Measurements from ENCODE around the gene KAT2A. TPM values are rescaled to one million over a fixed set of nuclear protein-coding genes. Genes with fewer than 3 reads are reported as not detected.
A peak's percentile ranks its signal among the peaks of the same experiment; 100 is the strongest.

Gene KAT2A
- total RNA-seq, 1 donor from 2014 or later: 10.3 TPM

GRCh38 chr17:42120161-42120769, 902 bp downstream of the KAT2A start:
- H3K27me3 ChIP-seq (ENCODE audit: control insufficient read depth, insufficient read depth, low read length): no peaks in the 10 kb centered on the region
- H3K4me3 ChIP-seq (ENCODE audit: low read depth, low read length): peak overlapping the region; percentile 73
- DNase-seq (ENCODE audit: low read depth): no peak
- H3K36me3 ChIP-seq (ENCODE audit: control insufficient read depth, insufficient read depth, low read length): peaks cover 28% of the 10 kb centered on the region
- FAIRE-seq: peak; percentile 43
- no peak for TF ChIP-seq CTCF (IDR thresholded peaks at IDR 0.05; ENCODE audit: insufficient read depth, low read length, severe bottlenecking)

- H3K36me3 ChIP-seq (ENCODE audit: control insufficient read depth, insufficient read depth, low read length): peaks cover 27% of the 10 kb centered on the region
- no peak for TF ChIP-seq CTCF (IDR thresholded peaks at IDR 0.05; ENCODE audit: insufficient read depth, low read length, severe bottlenecking)
- FAIRE-seq: no peak
Measured at GRCh38 chr17:42119301-42119700, 1.9 kb downstream of the KAT2A start.

DNA sequence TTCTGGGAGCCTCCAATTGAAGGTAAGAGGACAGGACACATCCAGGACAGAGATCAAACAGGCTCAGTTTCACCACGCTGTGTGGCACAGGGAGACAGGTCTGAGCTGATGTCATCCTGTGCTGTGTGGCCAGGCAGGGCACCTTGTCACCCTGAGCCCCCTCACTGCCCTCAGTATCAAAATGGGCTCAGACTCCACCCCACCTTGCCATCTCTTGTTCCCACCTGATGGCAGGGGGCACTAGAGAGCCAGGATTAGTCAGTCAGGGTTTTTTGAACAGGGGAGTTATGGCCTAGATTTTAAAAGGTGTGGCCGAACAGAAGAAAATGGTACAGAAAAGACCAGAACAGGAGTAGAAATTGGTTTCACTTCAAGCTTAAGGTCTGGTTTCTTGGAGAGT, 2.6 kb downstream of the KAT2A start:
- Histone ChIP-seq H3K27me3 (ENCODE audit: control insufficient read depth, insufficient read depth, low read length) (no peaks in the 10 kb centered on the region), H3K4me3 (ENCODE audit: low read depth, low read length) (no peak overlapping the region), H3K36me3 (ENCODE audit: control insufficient read depth, insufficient read depth, low read length) (peaks cover 28% of the 10 kb centered on the region)
- FAIRE-seq (peak; percentile 95), DNase-seq (ENCODE audit: low read depth) (peak; percentile 37)
- TF ChIP-seq CTCF (IDR thresholded peaks at IDR 0.05; ENCODE audit: insufficient read depth, low read length, severe bottlenecking): peak; percentile 53

More at GRCh38 chr17:42119301-42119700, 1.9 kb downstream of the KAT2A start:
- Histone ChIP-seq H3K4me3 (ENCODE audit: low read depth, low read length) (no peak overlapping the region), H3K27me3 (ENCODE audit: control insufficient read depth, insufficient read depth, low read length) (no peaks in the 10 kb centered on the region)
- no peak for DNase-seq (ENCODE audit: low read depth)

- peaks cover 30% of the 10 kb centered on the region for H3K36me3 ChIP-seq (ENCODE audit: control insufficient read depth, insufficient read depth, low read length)
- H3K27me3 ChIP-seq (ENCODE audit: control insufficient read depth, insufficient read depth, low read length): no peaks in the 10 kb centered on the region
- DNase-seq (ENCODE audit: low read depth): no peak
- no peak for TF ChIP-seq CTCF (IDR thresholded peaks at IDR 0.05; ENCODE audit: insufficient read depth, low read length, severe bottlenecking)
- FAIRE-seq: no peak
- H3K4me3 ChIP-seq (ENCODE audit: low read depth, low read length): no peak overlapping the region
Measured at GRCh38 chr17:42118126-42118510, 3.0 kb downstream of the KAT2A start.

DNA sequence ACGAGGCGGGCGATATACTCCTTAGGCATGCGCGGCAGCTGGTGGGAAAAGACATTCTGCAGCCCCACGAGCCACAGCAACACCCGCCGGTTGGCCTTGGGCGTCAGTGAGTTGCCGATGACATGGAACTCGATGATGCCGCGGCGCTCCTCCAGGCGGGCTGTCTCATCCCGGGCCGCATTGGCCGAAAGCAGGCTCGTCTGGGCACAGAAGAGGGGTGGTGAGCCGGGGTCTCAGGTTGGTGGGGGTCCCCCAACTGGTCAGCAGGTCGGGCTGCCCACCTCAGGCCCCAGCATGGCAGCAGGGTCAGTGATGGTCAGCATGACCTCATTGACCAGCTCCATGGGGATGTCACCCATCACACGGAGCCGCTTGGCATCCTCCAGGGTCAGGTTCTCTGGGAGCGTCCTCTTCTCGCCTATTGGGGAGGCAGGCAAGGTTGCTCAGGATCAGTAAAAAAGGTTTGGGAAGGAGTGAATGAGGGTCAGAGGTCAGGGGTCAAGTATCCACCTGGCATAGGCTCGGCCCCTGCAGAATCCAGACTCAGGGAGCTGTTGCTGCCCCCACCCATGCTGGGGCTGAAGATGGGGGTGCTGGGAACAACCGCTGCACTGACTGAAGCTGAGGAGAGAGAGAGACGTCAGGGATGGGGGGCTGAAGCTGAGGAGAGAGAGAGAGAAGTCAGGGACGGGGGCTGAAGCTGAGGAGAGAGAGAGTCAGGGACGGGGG, 3.6 kb downstream of the KAT2A start:
- DNase-seq (ENCODE audit: low read depth) (no peak), FAIRE-seq (no peak)
- TF ChIP-seq CTCF (IDR thresholded peaks at IDR 0.05; ENCODE audit: insufficient read depth, low read length, severe bottlenecking): no peak
- no peak overlapping the region for H3K4me3 ChIP-seq (ENCODE audit: low read depth, low read length)
- H3K36me3 ChIP-seq (ENCODE audit: control insufficient read depth, insufficient read depth, low read length): peaks cover 31% of the 10 kb centered on the region
- H3K27me3 ChIP-seq (ENCODE audit: control insufficient read depth, insufficient read depth, low read length): no peaks in the 10 kb centered on the region
